GM23248 (cell line): ENCODE measurements around the gene CADPS. TPM values are rescaled to one million over a fixed set of nuclear protein-coding genes. Genes with fewer than 3 reads are reported as not detected.
A peak's percentile ranks its signal among the peaks of the same experiment; 100 is the strongest.

Experiments
- DNase-seq: peaks from one replicate; pipeline ENCODE4 v3.0.0-alpha.2; 2015
- H2AFZ ChIP-seq: fragments of 200-600 bp; sonication (generic); 2 replicates; pipeline ENCODE4 v1.6.1; 2016; ENCODE audit warnings: antibody characterized with exemption
- H3F3A ChIP-seq: fragments of 200-600 bp; sonication (generic); 2 replicates; pipeline ENCODE4 v1.6.1; 2016; ENCODE audit warnings: mild to moderate bottlenecking, antibody characterized with exemption, mixed run types; ENCODE audit not compliant: insufficient read depth
- H3K27ac ChIP-seq: fragments of 200-600 bp; sonication (generic); 2 replicates; pipeline ENCODE4 v1.5.1; 2016; ENCODE audit warnings: mild to moderate bottlenecking
- H3K27me3 ChIP-seq: fragments of 200-600 bp; sonication (generic); replicated peaks from 2 replicates; pipeline ENCODE4 v1.6.1; 2016; ENCODE audit warnings: mild to moderate bottlenecking; ENCODE audit not compliant: insufficient read depth
- H3K36me3 ChIP-seq: fragments of 200-600 bp; sonication (generic); 2 replicates; pipeline ENCODE4 v1.6.1; 2016; ENCODE audit warnings: low read depth, mild to moderate bottlenecking
- H3K4me1 ChIP-seq: fragments of 200-600 bp; sonication (generic); 2 replicates; pipeline ENCODE4 v1.6.1; 2016; ENCODE audit warnings: mild to moderate bottlenecking; ENCODE audit not compliant: insufficient read depth
- H3K4me2 ChIP-seq: fragments of 200-600 bp; sonication (generic); one replicate; pipeline ENCODE4 v1.6.1; 2016; ENCODE audit warnings: mild to moderate bottlenecking; ENCODE audit not compliant: unreplicated experiment
- H3K4me3 ChIP-seq: fragments of 200-600 bp; sonication (generic); 2 replicates; pipeline ENCODE4 v1.5.1; 2016; ENCODE audit warnings: mild to moderate bottlenecking
- H3K79me2 ChIP-seq: fragments of 200-600 bp; sonication (generic); 2 replicates; pipeline ENCODE4 v1.6.1; 2016; ENCODE audit warnings: mild to moderate bottlenecking; ENCODE audit not compliant: insufficient read depth
- H3K9ac ChIP-seq: fragments of 200-600 bp; sonication (generic); 2 replicates; pipeline ENCODE4 v1.6.1; 2016; ENCODE audit warnings: mild to moderate bottlenecking
- H3K9me2 ChIP-seq: fragments of 200-600 bp; sonication (generic); 2 replicates; pipeline ENCODE4 v1.6.1; 2016; ENCODE audit warnings: mixed run types, mild to moderate bottlenecking, moderate library complexity; ENCODE audit not compliant: insufficient read depth
- H3K9me3 ChIP-seq: fragments of 200-600 bp; sonication (generic); one replicate; pipeline ENCODE4 v1.6.1; 2017; ENCODE audit warnings: low read depth
- H4K20me1 ChIP-seq: fragments of 200-600 bp; sonication (generic); 2 replicates; pipeline ENCODE4 v1.6.0; 2016; ENCODE audit not compliant: insufficient read depth
- EZH2 ChIP-seq: fragments of 200-600 bp; sonication (generic); IDR thresholded peaks from 2 replicates; pipeline ENCODE4 v1.6.1; 2018; ENCODE audit warnings: antibody characterized with exemption, mild to moderate bottlenecking; ENCODE audit not compliant: insufficient read depth, poor library complexity, severe bottlenecking
- EZH2phosphoT487 ChIP-seq: fragments of 200-600 bp; sonication (generic); IDR thresholded peaks from 2 replicates; pipeline ENCODE4 v1.6.1; 2018; ENCODE audit warnings: antibody characterized with exemption, moderate library complexity, mild to moderate bottlenecking, low read depth; ENCODE audit not compliant: insufficient read depth
- WGBS, 2 experiments: methylation state at CpG; one replicate each; pipeline ENCODE4 v1.1.6; 2015 to 2017; ENCODE audit warnings: low lambda C conversion rate in 2 of 2, low coverage in 1 of 2; ENCODE audit errors: missing lambda C conversion rate in 2 of 2; 5-methylcytosine and 5-hydroxymethylcytosine counted together
- in situ Hi-C: fragments of 300-500 bp; cut with MboI; formaldehyde crosslinking; loops from 2 replicates; pipeline ENCODE4 v1.15.0; 2020
- polyA plus RNA-seq: library from polyadenylated mRNA; unstranded; fragments of >200 nt; fragmentation: Nextera tagmentation; extraction: Ambion mirVana; gene quantifications from 2 replicates; pipeline ENCODE4 v1.2.1, GENCODE V29; 2016
- total RNA-seq: library from RNA; depleted of rRNA; stranded (reverse); fragments of >200 nt; shearing (Covaris generic); gene quantifications from 2 replicates; pipeline ENCODE4 v1.2.3, GENCODE V29; 2014

Gene CADPS
- total and polyA plus RNA-seq, 2 experiments from 2014 or later, result 3.0 to 4.1 TPM

DNA sequence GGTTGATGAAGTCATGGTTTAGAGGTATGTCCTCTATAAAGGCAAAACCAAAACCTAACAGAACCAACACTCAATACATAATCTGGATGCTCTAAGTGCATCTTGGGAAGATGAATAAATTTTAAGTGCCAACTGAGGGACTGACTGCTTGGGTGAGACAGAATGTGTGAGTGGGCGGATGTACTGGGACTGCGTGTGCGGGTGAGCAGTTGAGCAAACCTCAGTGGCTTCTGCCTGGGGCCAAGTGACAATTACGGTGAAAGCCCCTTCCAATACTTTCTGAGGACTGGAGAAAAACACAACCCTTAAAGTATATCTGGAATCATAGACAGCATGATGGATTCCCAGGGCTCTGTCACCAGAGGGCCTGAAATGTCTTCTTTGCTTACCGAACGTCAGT lies 421.8 kb downstream of the CADPS start:
- H3K4me3 ChIP-seq, result no peak overlapping the region
- in situ Hi-C loops, result no loop called here
- no peak for DNase-seq
- H3K36me3 ChIP-seq, result no peaks in the 10 kb centered on the region
- WGBS, 2 experiments, result 81 to 93% methylated on average over 6 of the region's 6 CpGs
- no peaks in the 10 kb centered on the region for H3F3A ChIP-seq
- H3K79me2 ChIP-seq, result no peaks in the 10 kb centered on the region
- H2AFZ ChIP-seq, result no peak overlapping the region
- TF ChIP-seq EZH2 (no peak), EZH2phosphoT487 (no peak)
- no peaks in the 10 kb centered on the region for H4K20me1 ChIP-seq
- H3K9me2 ChIP-seq, result no peaks in the 10 kb centered on the region
- no peak overlapping the region for H3K9ac ChIP-seq
- H3K4me1 ChIP-seq, result no peaks in the 10 kb centered on the region
- H3K27me3 ChIP-seq, result no peaks in the 10 kb centered on the region
- no peak overlapping the region for H3K4me2 ChIP-seq
- no peaks in the 10 kb centered on the region for H3K9me3 ChIP-seq
- H3K27ac ChIP-seq, result no peak overlapping the region

DNA sequence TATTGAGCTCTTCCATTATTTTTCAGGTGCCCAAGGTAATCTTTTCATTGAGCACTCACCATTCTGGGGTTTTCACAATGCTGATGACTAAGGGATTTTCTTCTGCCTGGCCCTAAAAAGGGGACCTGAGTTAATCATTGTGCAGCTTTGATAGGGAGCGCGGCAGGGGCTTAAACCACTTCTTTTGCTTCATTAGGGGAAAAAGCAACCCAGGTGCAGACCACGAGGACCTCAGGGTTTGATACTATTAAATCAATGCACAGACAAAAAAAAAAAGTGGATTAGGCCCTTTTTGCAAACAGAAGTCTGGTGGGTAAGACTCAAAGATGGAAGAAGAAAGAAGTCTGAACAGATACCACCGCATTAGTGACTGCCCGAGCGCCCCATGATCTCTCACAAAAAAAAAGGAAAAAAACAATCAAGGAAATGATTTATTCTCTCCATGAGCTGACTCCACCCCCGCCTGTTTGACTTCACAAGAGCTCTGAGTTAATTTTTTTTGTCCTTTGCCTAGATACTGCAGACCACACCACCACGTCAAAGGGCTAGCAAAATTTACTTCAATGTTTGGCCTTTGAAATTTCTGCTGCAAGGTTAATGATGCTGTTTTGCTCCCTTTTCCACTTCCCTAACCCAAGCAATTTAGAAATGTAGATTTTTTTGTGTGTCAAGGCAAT lies 423.9 kb downstream of the CADPS start:
- 81 to 84% methylated on average over 8 of the region's 8 CpGs for WGBS, 2 experiments
- H3K27me3 ChIP-seq, result no peaks in the 10 kb centered on the region
- no peaks in the 10 kb centered on the region for H3K79me2 ChIP-seq
- H3K4me2 ChIP-seq, result no peak overlapping the region
- no peaks in the 10 kb centered on the region for H3K9me2 ChIP-seq
- no peaks in the 10 kb centered on the region for H3K9me3 ChIP-seq
- H3F3A ChIP-seq, result no peaks in the 10 kb centered on the region
- DNase-seq, result no peak
- in situ Hi-C loops, result no loop called here
- no peak overlapping the region for H3K9ac ChIP-seq
- no peak overlapping the region for H2AFZ ChIP-seq
- no peak overlapping the region for H3K4me3 ChIP-seq
- H3K36me3 ChIP-seq, result no peaks in the 10 kb centered on the region
- no peaks in the 10 kb centered on the region for H3K4me1 ChIP-seq
- TF ChIP-seq EZH2phosphoT487 (no peak), EZH2 (no peak)
- H3K27ac ChIP-seq, result no peak overlapping the region
- H4K20me1 ChIP-seq, result no peaks in the 10 kb centered on the region

DNA sequence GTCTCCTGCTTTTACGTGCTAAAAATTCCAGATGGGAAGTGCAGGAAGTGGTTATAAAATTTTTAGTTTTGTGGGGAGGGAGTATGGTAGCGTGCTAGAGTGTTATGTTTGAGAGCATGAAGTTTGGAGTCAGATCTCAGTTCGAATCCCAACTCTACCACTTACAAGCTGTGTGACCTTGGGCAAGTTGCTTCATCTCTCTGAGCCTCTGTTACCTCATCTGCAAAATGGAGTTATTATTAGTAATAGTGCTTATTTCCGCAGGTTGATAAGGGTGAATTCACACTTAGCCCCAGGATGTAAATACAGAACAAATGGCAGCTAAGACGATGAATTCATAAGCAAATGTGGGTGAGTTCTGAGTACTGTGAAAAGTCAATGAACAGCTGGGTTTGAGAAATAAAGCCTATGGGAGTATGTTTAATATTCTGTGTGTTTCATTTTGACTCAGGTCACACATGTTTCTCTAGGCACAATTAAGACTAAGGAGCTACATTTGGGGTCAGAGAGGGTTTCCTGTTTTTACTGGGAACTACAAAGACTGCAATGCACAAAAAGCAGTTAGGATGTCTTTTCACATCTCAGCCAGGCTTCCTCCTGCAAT lies 428.8 kb downstream of the CADPS start:
- H3K4me1 ChIP-seq, result no peaks in the 10 kb centered on the region
- H3K9ac ChIP-seq, result no peak overlapping the region
- TF ChIP-seq EZH2 (no peak), EZH2phosphoT487 (no peak)
- H3K79me2 ChIP-seq, result no peaks in the 10 kb centered on the region
- H3K4me2 ChIP-seq, result no peak overlapping the region
- 82 to 85% methylated on average over 5 of the region's 5 CpGs for WGBS, 2 experiments
- H3K27me3 ChIP-seq, result no peaks in the 10 kb centered on the region
- H3K27ac ChIP-seq, result no peak overlapping the region
- in situ Hi-C loops, result no loop called here
- H3K9me3 ChIP-seq, result no peaks in the 10 kb centered on the region
- DNase-seq, result no peak
- no peaks in the 10 kb centered on the region for H3F3A ChIP-seq
- H2AFZ ChIP-seq, result 0 out of 2 replicates have a peak overlapping the region, but pooled peaks have one; percentile 77
- no peaks in the 10 kb centered on the region for H3K36me3 ChIP-seq
- no peaks in the 10 kb centered on the region for H4K20me1 ChIP-seq
- H3K9me2 ChIP-seq, result no peaks in the 10 kb centered on the region
- H3K4me3 ChIP-seq, result no peak overlapping the region

DNA sequence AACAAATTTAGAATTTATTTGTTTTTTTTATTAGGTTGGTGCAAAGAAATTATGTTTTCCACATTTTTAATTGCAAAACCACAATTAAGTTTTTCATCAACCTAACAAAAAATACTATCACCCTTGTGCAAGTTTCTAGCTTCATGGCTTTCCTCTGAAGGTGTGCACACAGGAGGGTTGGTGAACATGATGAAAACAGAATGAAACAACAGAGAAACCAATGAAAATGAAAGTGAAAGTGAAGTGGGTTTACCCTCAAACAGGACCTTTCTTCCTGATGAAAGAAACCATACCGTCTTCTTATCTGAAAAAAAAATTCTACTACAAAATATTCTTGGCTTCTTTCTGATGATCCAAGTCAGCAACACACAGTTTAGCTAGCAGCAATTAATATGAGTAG lies 429.9 kb downstream of the CADPS start:
- no peak overlapping the region for H3K27ac ChIP-seq
- H3K4me2 ChIP-seq, result peak overlapping the region; percentile 60
- 91 to 100% methylated on average over 1 of the region's 1 CpG for WGBS, 2 experiments
- no peaks in the 10 kb centered on the region for H3F3A ChIP-seq
- H3K4me1 ChIP-seq, result no peaks in the 10 kb centered on the region
- TF ChIP-seq EZH2, result no peak
- H3K9me3 ChIP-seq, result no peaks in the 10 kb centered on the region
- DNase-seq, result peak; percentile 23
- in situ Hi-C loops, result no loop called here
- H3K9me2 ChIP-seq, result no peaks in the 10 kb centered on the region
- no peaks in the 10 kb centered on the region for H3K36me3 ChIP-seq
- H3K9ac ChIP-seq, result peak overlapping the region; percentile 20; the same call in 1 of the 2 replicates
- H2AFZ ChIP-seq, result peak overlapping the region; percentile 77
- H3K27me3 ChIP-seq, result no peaks in the 10 kb centered on the region
- no peaks in the 10 kb centered on the region for H4K20me1 ChIP-seq
- no peaks in the 10 kb centered on the region for H3K79me2 ChIP-seq
- peak overlapping the region; percentile 30 for H3K4me3 ChIP-seq
